IMR-90 (cell line): ENCODE data around the gene FLNA. TPM values are rescaled to one million over a fixed set of nuclear protein-coding genes. Genes with fewer than 3 reads are reported as not detected.

Source experiments
- ATAC-seq: fragments of 200-7000 bp; cut with Tn5 transposase; 2 replicates; pipeline ENCODE4 v1.9.1; 2020; ENCODE audit warnings: low read depth, mild to moderate bottlenecking, moderate library complexity
- BruUV-seq: library from RNA; stranded (reverse); fragments of 400-500 nt; replicated peaks from 2 replicates; lab custom pipeline; 2021; lab: Mats Ljungman, UMichigan
- CTCF ChIA-PET: fragments of 300-600 bp; formaldehyde crosslinking; extraction: SDS; loops from one replicate; lab custom pipeline; 2021; ENCODE audit warnings: antibody characterized with exemption; lab: Yijun Ruan, JAX
- POLR2A ChIA-PET: fragments of 300-600 bp; sonication (Branson Sonifier 250); formaldehyde crosslinking; loops from one replicate; lab custom pipeline; 2022; ENCODE audit warnings: antibody characterized with exemption; ENCODE audit not compliant: unreplicated experiment; lab: Charles Lee
- DNase-seq: peaks from one replicate; pipeline ENCODE4 v3.0.0; 2013
- H2AFZ ChIP-seq: replicated peaks from 2 replicates; pipeline ENCODE3; 2013; ENCODE audit warnings: low read length, mild to moderate bottlenecking; ENCODE audit not compliant: poor library complexity
- H2AK5ac ChIP-seq: 2 replicates; pipeline ENCODE4 v1.6.1; 2013; ENCODE audit warnings: low read depth, low read length, inconsistent platforms
- H2AK9ac ChIP-seq: replicated peaks from 2 replicates; pipeline ENCODE3; 2013; ENCODE audit warnings: mild to moderate bottlenecking, low read depth, low read length, moderate library complexity; ENCODE audit not compliant: poor library complexity
- H2BK120ac ChIP-seq: 2 replicates; pipeline ENCODE4 v1.6.1; 2013; ENCODE audit warnings: low read depth, low read length, inconsistent platforms
- H2BK15ac ChIP-seq: 3 replicates; pipeline ENCODE4 v1.6.1; 2013; ENCODE audit warnings: low read depth, low read length, inconsistent platforms
- H2BK20ac ChIP-seq: 2 replicates; pipeline ENCODE4 v1.6.1; 2013; ENCODE audit warnings: low read depth, mild to moderate bottlenecking, inconsistent platforms, low read length, moderate library complexity
- H2BK5ac ChIP-seq: 2 replicates; pipeline ENCODE4 v1.6.1; 2013; ENCODE audit warnings: mild to moderate bottlenecking, low read depth, low read length, inconsistent platforms; ENCODE audit not compliant: poor library complexity, severe bottlenecking
- H3K14ac ChIP-seq: replicated peaks from 2 replicates; pipeline ENCODE4 v1.6.1; 2013; ENCODE audit warnings: low read depth, low read length, inconsistent platforms
- H3K18ac ChIP-seq: 2 replicates; pipeline ENCODE4 v1.6.1; 2013; ENCODE audit warnings: low read depth, low read length, control low read depth
- H3K23ac ChIP-seq: 2 replicates; pipeline ENCODE4 v1.6.1; 2013; ENCODE audit warnings: low read depth, low read length, inconsistent platforms
- H3K27ac ChIP-seq: 2 replicates; pipeline ENCODE4 v1.5.1; 2013; ENCODE audit warnings: mild to moderate bottlenecking, control low read depth, low read length; ENCODE audit not compliant: insufficient read depth
- H3K27me3 ChIP-seq: 2 replicates; pipeline ENCODE4 v1.6.1; 2013; ENCODE audit warnings: low read length; ENCODE audit not compliant: control insufficient read depth, insufficient read depth
- H3K36me3 ChIP-seq: 2 replicates; pipeline ENCODE4 v1.6.1; 2013; ENCODE audit warnings: low read length, mixed read lengths; ENCODE audit not compliant: control insufficient read depth, insufficient read depth
- H3K4ac ChIP-seq: 2 replicates; pipeline ENCODE4 v1.6.1; 2013; ENCODE audit warnings: low read depth, low read length, inconsistent platforms
- H3K4me1 ChIP-seq: 2 replicates; pipeline ENCODE4 v1.6.1; 2013; ENCODE audit warnings: low read length, mixed read lengths; ENCODE audit not compliant: control insufficient read depth, insufficient read depth
- H3K4me2 ChIP-seq: 2 replicates; pipeline ENCODE4 v1.6.1; 2013; ENCODE audit warnings: low read depth, mild to moderate bottlenecking, control low read depth, low read length, moderate library complexity
- H3K4me3 ChIP-seq: 2 replicates; pipeline ENCODE4 v1.5.1; 2013; ENCODE audit warnings: low read depth, mild to moderate bottlenecking, control low read depth, low read length, moderate library complexity; ENCODE audit not compliant: insufficient read depth
- H3K56ac ChIP-seq: 2 replicates; pipeline ENCODE4 v1.6.1; 2013; ENCODE audit warnings: low read length, inconsistent platforms; ENCODE audit not compliant: insufficient read depth; ENCODE audit errors: extremely low read depth
- H3K79me1 ChIP-seq, 2 experiments: 2 replicates each; pipeline ENCODE4 v1.6.1; 2013; ENCODE audit warnings: low read length in 2 of 2, inconsistent platforms in 1 of 2, low read depth in 1 of 2
- H3K9ac ChIP-seq: 2 replicates; pipeline ENCODE4 v1.6.1; 2013; ENCODE audit warnings: low read depth, low read length, control low read depth
- H3K9me1 ChIP-seq: 2 replicates; pipeline ENCODE4 v1.6.1; 2013; ENCODE audit warnings: low read length, inconsistent platforms; ENCODE audit not compliant: insufficient read depth
- H3K9me3 ChIP-seq: 2 replicates; pipeline ENCODE4 v1.6.1; 2013; ENCODE audit warnings: low read length; ENCODE audit not compliant: control insufficient read depth, insufficient read depth
- H4K20me1 ChIP-seq: 2 replicates; pipeline ENCODE4 v1.6.1; 2013; ENCODE audit warnings: low read length, inconsistent platforms; ENCODE audit not compliant: insufficient read depth
- H4K5ac ChIP-seq: 2 replicates; pipeline ENCODE4 v1.6.1; 2013; ENCODE audit warnings: mild to moderate bottlenecking, low read depth, low read length, control low read depth
- H4K8ac ChIP-seq, 2 experiments: 2 replicates each; pipeline ENCODE4 v1.6.1; 2013; ENCODE audit warnings: low read depth in 2 of 2, low read length in 2 of 2, control low read depth in 1 of 2, inconsistent platforms in 1 of 2
- H4K91ac ChIP-seq: 2 replicates; pipeline ENCODE4 v1.6.1; 2013; ENCODE audit warnings: low read depth, low read length, inconsistent platforms; ENCODE audit not compliant: insufficient read depth
- MXI1 ChIP-seq: IDR thresholded peaks from 2 replicates; pipeline ENCODE4 v1.6.1; 2012; ENCODE audit warnings: low read depth, mild to moderate bottlenecking, low read length, moderate library complexity, borderline replicate concordance
- WGBS, 2 experiments: methylation state at CpG; one replicate each; pipeline versions ENCODE4 v1.1.5 to v1.1.7; 2013; ENCODE audit warnings: missing lambda C conversion rate in 2 of 2; ENCODE audit not compliant: insufficient read length in 1 of 2; ENCODE audit errors: extremely low coverage in 2 of 2; 5-methylcytosine and 5-hydroxymethylcytosine counted together
- dilution Hi-C: fragments of 300-500 bp; cut with HindIII; formaldehyde crosslinking; loops from one replicate; pipeline ENCODE4 v1.14.3; 2018; ENCODE audit warnings: low sequenced_read_pairs; ENCODE audit not compliant: unreplicated experiment
- in situ Hi-C: fragments of 300-500 bp; cut with MboI; formaldehyde crosslinking; loops from 3 replicates; pipeline ENCODE4 v1.14.3; 2019; ENCODE audit warnings: low sequenced_read_pairs, inconsistent platforms, mixed read lengths
- intact Hi-C: fragments of 100-400 bp; cut with micrococcal nuclease; formaldehyde crosslinking; loops from 2 replicates; pipeline ENCODE4 v1.10.0; 2022
- polyA plus RNA-seq, 3 experiments: library from polyadenylated mRNA; depleted of rRNA; stranded (reverse); fragments of >200 nt; gene quantifications; 2 replicates each; pipeline ENCODE4 v1.2.3, GENCODE V29; 2012; ENCODE audit warnings: low replicate concordance in 1 of 3
- total RNA-seq: library from RNA; depleted of rRNA; stranded (reverse); fragments of >200 nt; gene quantifications from 2 replicates; pipeline ENCODE4 v1.2.3, GENCODE V29; 2012
- TF ChIP-seq, protein P1 (sequence below): fragments of 150-350 bp; IDR thresholded peaks from 2 replicates; pipeline ENCODE4 v1.6.1; 2017; ENCODE audit warnings: mild to moderate bottlenecking, antibody characterized with exemption, low read length, low read depth

Gene FLNA
- total and polyA plus RNA-seq, 2 of the 4 experiments (the other 2 are of a cell fraction) = 1,356 to 1,357 TPM

- TF ChIP-seq, protein P1, sequence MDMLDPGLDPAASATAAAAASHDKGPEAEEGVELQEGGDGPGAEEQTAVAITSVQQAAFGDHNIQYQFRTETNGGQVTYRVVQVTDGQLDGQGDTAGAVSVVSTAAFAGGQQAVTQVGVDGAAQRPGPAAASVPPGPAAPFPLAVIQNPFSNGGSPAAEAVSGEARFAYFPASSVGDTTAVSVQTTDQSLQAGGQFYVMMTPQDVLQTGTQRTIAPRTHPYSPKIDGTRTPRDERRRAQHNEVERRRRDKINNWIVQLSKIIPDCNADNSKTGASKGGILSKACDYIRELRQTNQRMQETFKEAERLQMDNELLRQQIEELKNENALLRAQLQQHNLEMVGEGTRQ = peak; percentile 26; the same call in 1 of the 2 replicates
- TF ChIP-seq MXI1 = no peak
- Histone ChIP-seq H2BK15ac (no peak overlapping the region), H3K18ac (no peak overlapping the region), H3K27ac (peak overlapping the region; percentile 73; the same call in 1 of the 2 replicates), H2AFZ (peak overlapping the region; percentile 95), H4K20me1 (no peaks in the 10 kb centered on the region), H3K14ac (no peak overlapping the region), H2AK9ac (peak overlapping the region; percentile 70), H2BK5ac (no peak overlapping the region), H3K27me3 (no peaks in the 10 kb centered on the region), H3K4me2 (peak overlapping the region; percentile 57), H3K36me3 (peaks cover 5% of the 10 kb centered on the region), H3K23ac (no peak overlapping the region; the same call in 1 of the 2 replicates), H4K8ac (peak overlapping the region; percentile 69; a peak in 3 of 4 replicates), H4K5ac (no peak overlapping the region), H2BK20ac (no peak overlapping the region), H2AK5ac (peak overlapping the region; percentile 57), H3K4me1 (peaks cover 4% of the 10 kb centered on the region), H3K56ac (no peak overlapping the region), H3K4ac (peak overlapping the region; percentile 57), H3K4me3 (peak overlapping the region; percentile 94), H4K91ac (peak overlapping the region; percentile 18; the same call in 1 of the 2 replicates), H3K9me1 (peaks cover 3% of the 10 kb centered on the region; the same call in 1 of the 2 replicates), H3K9ac (peak overlapping the region; percentile 71), H3K79me1 (peaks cover 6 to 26% of the 10 kb centered on the region in 2 experiments; a peak in 3 of 4 replicates), H2BK120ac (no peak overlapping the region), H3K9me3 (no peaks in the 10 kb centered on the region)
- dilution Hi-C loops = no loop called here
- POLR2A ChIA-PET = no interaction called here
- ATAC-seq = peak; percentile 58
- intact Hi-C loops = loop anchor here (5.0 kb wide), 1 partner anchor 120 kb away; no protein-coding TSS in a partner anchor
- in situ Hi-C loops = no loop called here
- BruUV-seq = no TSS peak
- DNase-seq = peak; percentile 26
- WGBS, 2 experiments = 47% methylated on average over 11 of the region's 29 CpGs; no CpG with 5 or more reads in 1 of the 2 experiments
- CTCF ChIA-PET = no interaction called here
These were observed 37.5 kb upstream of the FLNA start for GRCh38 chrX:154411981-154412340.
